ENCODE measurements around the gene KIRREL1. TPM values are rescaled to one million over a fixed set of nuclear protein-coding genes. Genes with fewer than 3 reads are reported as not detected.

KIRREL1 gene
- total RNA-seq, 1 donor from 2014 or later = 39.5 TPM

DNA sequence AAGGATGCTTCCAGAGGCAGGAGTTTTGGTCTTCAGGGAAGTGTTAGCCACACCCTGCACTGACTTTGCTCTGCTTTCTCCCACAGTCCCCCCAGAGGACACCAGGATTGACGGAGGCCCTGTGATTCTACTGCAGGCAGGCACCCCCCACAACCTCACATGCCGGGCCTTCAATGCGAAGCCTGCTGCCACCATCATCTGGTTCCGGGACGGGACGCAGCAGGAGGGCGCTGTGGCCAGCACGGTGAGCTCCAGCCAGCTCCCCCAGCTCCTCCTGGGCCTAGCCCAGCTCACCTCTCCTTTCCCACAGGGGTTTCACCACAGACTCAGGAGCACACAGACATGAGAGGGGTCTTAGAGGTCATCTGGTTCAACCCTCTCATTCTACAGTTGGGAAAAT lies 90.9 kb downstream of the KIRREL1 start:
- no peak overlapping the region for H3K27ac ChIP-seq
- H3K27me3 ChIP-seq = no peaks in the 10 kb centered on the region
- Mint-ChIP-seq H3K4me1 (peaks cover 11% of the 10 kb centered on the region), H3K4me3 (no peak overlapping the region), H3K27ac (no peak overlapping the region), H3K9me3 (no peaks in the 10 kb centered on the region), H3K27me3 (ENCODE audit: insufficient read depth, low read depth) (peaks cover 3% of the 10 kb centered on the region), H3K36me3 (peaks cover 44% of the 10 kb centered on the region)
- H3K79me2 ChIP-seq (ENCODE audit: low read depth) = no peaks in the 10 kb centered on the region
- H3K9ac ChIP-seq = no peak overlapping the region
- H3K4me1 ChIP-seq = no peaks in the 10 kb centered on the region
- H3K9me3 ChIP-seq (ENCODE audit: low read depth) = no peaks in the 10 kb centered on the region
- peaks cover 6% of the 10 kb centered on the region for H3K36me3 ChIP-seq
- H2AFZ ChIP-seq (replicated peaks) = no peak overlapping the region
- no peak overlapping the region for H3K4me2 ChIP-seq
- DNase-seq (ENCODE audit: low spot score) = no peak
- TF ChIP-seq EZH2 (IDR thresholded peaks at IDR 0.05) (no peak), EZH2phosphoT487 (IDR thresholded peaks at IDR 0.05) (no peak)
- TF ChIP-seq, protein P1, sequence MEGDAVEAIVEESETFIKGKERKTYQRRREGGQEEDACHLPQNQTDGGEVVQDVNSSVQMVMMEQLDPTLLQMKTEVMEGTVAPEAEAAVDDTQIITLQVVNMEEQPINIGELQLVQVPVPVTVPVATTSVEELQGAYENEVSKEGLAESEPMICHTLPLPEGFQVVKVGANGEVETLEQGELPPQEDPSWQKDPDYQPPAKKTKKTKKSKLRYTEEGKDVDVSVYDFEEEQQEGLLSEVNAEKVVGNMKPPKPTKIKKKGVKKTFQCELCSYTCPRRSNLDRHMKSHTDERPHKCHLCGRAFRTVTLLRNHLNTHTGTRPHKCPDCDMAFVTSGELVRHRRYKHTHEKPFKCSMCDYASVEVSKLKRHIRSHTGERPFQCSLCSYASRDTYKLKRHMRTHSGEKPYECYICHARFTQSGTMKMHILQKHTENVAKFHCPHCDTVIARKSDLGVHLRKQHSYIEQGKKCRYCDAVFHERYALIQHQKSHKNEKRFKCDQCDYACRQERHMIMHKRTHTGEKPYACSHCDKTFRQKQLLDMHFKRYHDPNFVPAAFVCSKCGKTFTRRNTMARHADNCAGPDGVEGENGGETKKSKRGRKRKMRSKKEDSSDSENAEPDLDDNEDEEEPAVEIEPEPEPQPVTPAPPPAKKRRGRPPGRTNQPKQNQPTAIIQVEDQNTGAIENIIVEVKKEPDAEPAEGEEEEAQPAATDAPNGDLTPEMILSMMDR (IDR thresholded peaks at IDR 0.05) = no peak
- no peak overlapping the region for H3K4me3 ChIP-seq
- H3F3A ChIP-seq (ENCODE audit: low read depth) = peaks cover 9% of the 10 kb centered on the region
- H4K20me1 ChIP-seq (ENCODE audit: low read depth) = no peaks in the 10 kb centered on the region

DNA sequence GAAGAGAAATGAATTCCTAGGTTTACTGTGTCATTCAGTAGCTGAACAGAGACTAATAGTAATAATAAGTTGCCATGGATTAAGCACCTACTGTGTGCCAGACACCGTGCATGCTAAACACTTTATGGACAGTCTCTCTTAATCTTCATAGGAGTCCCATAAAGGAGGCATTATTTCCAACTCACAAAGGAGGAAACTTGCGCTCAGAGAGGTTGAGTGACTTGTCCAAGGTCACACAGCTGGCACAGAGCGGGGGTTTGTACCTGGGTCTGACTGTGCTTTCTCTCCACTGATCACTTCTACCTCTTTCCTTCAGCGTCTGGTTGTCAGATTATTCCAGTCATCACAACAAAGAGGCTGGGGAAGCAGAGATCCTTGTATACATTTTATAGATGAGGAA lies 91.3 kb downstream of the KIRREL1 start:
- H3K27me3 Mint-ChIP-seq (ENCODE audit: insufficient read depth, low read depth) = peaks cover 3% of the 10 kb centered on the region
- no peak overlapping the region for H3K4me3 ChIP-seq
- H3K9ac ChIP-seq = no peak overlapping the region
- H3K27me3 ChIP-seq = no peaks in the 10 kb centered on the region
- H3K36me3 ChIP-seq = peaks cover 10% of the 10 kb centered on the region
- TF ChIP-seq EZH2 (IDR thresholded peaks at IDR 0.05) (no peak), EZH2phosphoT487 (IDR thresholded peaks at IDR 0.05) (no peak)
- TF ChIP-seq, protein P1 (IDR thresholded peaks at IDR 0.05) = no peak
- H3K4me2 ChIP-seq = no peak overlapping the region
- H2AFZ ChIP-seq (replicated peaks) = no peak overlapping the region
- no peak overlapping the region for H3K27ac ChIP-seq
- no peaks in the 10 kb centered on the region for H3K9me3 Mint-ChIP-seq
- H3K4me3 Mint-ChIP-seq = no peak overlapping the region
- H3K79me2 ChIP-seq (ENCODE audit: low read depth) = no peaks in the 10 kb centered on the region
- H3K27ac Mint-ChIP-seq = no peak overlapping the region
- peaks cover 8% of the 10 kb centered on the region for H3K4me1 Mint-ChIP-seq
- no peaks in the 10 kb centered on the region for H4K20me1 ChIP-seq (ENCODE audit: low read depth)
- no peaks in the 10 kb centered on the region for H3K9me3 ChIP-seq (ENCODE audit: low read depth)
- H3F3A ChIP-seq (ENCODE audit: low read depth) = peaks cover 9% of the 10 kb centered on the region
- H3K36me3 Mint-ChIP-seq = peaks cover 43% of the 10 kb centered on the region
- DNase-seq (ENCODE audit: low spot score) = no peak
- H3K4me1 ChIP-seq = no peaks in the 10 kb centered on the region

DNA sequence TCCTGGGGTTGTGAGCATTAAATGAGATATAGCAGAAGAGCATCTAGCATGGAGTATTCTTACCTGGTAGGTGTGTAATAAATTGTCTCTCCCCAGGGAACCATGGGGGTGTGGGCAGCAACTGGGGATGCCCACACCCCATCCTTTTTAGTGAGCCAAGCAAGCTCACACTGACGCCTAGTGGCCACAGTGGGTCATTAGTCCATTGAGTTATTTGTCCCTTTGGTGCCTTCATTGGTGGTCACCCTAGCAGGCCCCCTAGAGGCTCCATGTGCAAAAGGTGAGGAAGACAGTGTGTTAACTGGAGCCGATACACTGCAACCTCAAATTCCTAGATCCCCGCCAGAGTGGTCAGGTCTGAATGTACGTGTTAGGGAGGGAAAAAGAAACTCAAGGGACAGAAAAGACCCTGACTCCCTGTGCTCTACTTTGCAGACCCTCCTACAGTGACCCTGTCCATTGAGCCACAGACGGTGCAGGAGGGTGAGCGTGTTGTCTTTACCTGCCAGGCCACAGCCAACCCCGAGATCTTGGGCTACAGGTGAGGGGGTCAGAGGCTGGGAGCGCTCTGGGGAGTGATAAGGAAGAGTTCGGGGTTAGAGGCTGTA lies 94.0 kb downstream of the KIRREL1 start:
- H3K27ac ChIP-seq = no peak overlapping the region
- peaks cover 10% of the 10 kb centered on the region for H3K36me3 ChIP-seq
- no peaks in the 10 kb centered on the region for H3K79me2 ChIP-seq (ENCODE audit: low read depth)
- H3K27me3 ChIP-seq = no peaks in the 10 kb centered on the region
- no peak overlapping the region for H2AFZ ChIP-seq (replicated peaks)
- H3K27me3 Mint-ChIP-seq (ENCODE audit: insufficient read depth, low read depth) = peaks cover 6% of the 10 kb centered on the region
- no peak overlapping the region for H3K9ac ChIP-seq
- H3K27ac Mint-ChIP-seq = peak overlapping the region; percentile 52
- H3K4me3 Mint-ChIP-seq = peak overlapping the region; percentile 50
- H3K36me3 Mint-ChIP-seq = peaks cover 46% of the 10 kb centered on the region
- no peak overlapping the region for H3K4me2 ChIP-seq
- H3K4me3 ChIP-seq = no peak overlapping the region
- H3K9me3 ChIP-seq (ENCODE audit: low read depth) = no peaks in the 10 kb centered on the region
- H3F3A ChIP-seq (ENCODE audit: low read depth) = peaks cover 9% of the 10 kb centered on the region
- no peaks in the 10 kb centered on the region for H3K4me1 ChIP-seq
- peak; percentile 92 for DNase-seq (ENCODE audit: low spot score)
- H3K9me3 Mint-ChIP-seq = no peaks in the 10 kb centered on the region
- peaks cover 7% of the 10 kb centered on the region for H3K4me1 Mint-ChIP-seq
- H4K20me1 ChIP-seq (ENCODE audit: low read depth) = no peaks in the 10 kb centered on the region
- TF ChIP-seq, protein P1 (IDR thresholded peaks at IDR 0.05) = peak; percentile 100
- no peak for TF ChIP-seq EZH2phosphoT487 (IDR thresholded peaks at IDR 0.05)

Data from neural progenitor cell (in vitro differentiated cells).